H9 (cell line): ENCODE data around the gene TTLL9. TPM values are rescaled to one million over a fixed set of nuclear protein-coding genes. Genes with fewer than 3 reads are reported as not detected.

Experiments
- DNase-seq: peaks from one replicate; pipeline ENCODE4 v3.0.0-alpha.2; 2017
- H2AFZ ChIP-seq: one replicate; pipeline ENCODE4 v1.6.1; 2013; ENCODE audit warnings: mild to moderate bottlenecking, low read length, control low read depth, moderate library complexity
- H2AK5ac ChIP-seq: 2 replicates; pipeline ENCODE4 v1.6.1; 2013; ENCODE audit warnings: low read length, control low read depth, mixed read lengths; ENCODE audit not compliant: insufficient read length
- H2BK120ac ChIP-seq: one replicate; pipeline ENCODE4 v1.6.1; 2013; ENCODE audit warnings: low read depth, mild to moderate bottlenecking, low read length, control low read depth, inconsistent platforms; ENCODE audit not compliant: poor library complexity, severe bottlenecking
- H2BK12ac ChIP-seq: 2 replicates; pipeline ENCODE4 v1.6.1; 2013; ENCODE audit warnings: low read length, control low read depth, mixed read lengths, low read depth; ENCODE audit not compliant: insufficient read length
- H2BK15ac ChIP-seq: 2 replicates; pipeline ENCODE4 v1.6.1; 2013; ENCODE audit warnings: low read depth, low read length, control low read depth
- H2BK20ac ChIP-seq: one replicate; pipeline ENCODE4 v1.6.1; 2013; ENCODE audit warnings: low read depth, mild to moderate bottlenecking, low read length, control low read depth, inconsistent platforms; ENCODE audit not compliant: poor library complexity, severe bottlenecking
- H2BK5ac ChIP-seq: 2 replicates; pipeline ENCODE4 v1.6.1; 2013; ENCODE audit warnings: low read length, control low read depth, mixed read lengths; ENCODE audit not compliant: insufficient read length
- H3K14ac ChIP-seq: 2 replicates; pipeline ENCODE4 v1.6.1; 2013; ENCODE audit warnings: low read length, control low read depth; ENCODE audit not compliant: insufficient read depth
- H3K18ac ChIP-seq: 2 replicates; pipeline ENCODE4 v1.6.1; 2013; ENCODE audit warnings: low read depth, mild to moderate bottlenecking, mixed read lengths, low read length, control low read depth; ENCODE audit not compliant: insufficient read length
- H3K23ac ChIP-seq: 2 replicates; pipeline ENCODE4 v1.6.1; 2013; ENCODE audit warnings: low read length, control low read depth, mixed read lengths, low read depth; ENCODE audit not compliant: insufficient read length
- H3K23me2 ChIP-seq: 2 replicates; pipeline ENCODE4 v1.6.1; 2013; ENCODE audit warnings: low read depth, mild to moderate bottlenecking, mixed read lengths, low read length, control low read depth; ENCODE audit not compliant: insufficient read length, poor library complexity, severe bottlenecking
- H3K27ac ChIP-seq: 2 replicates; pipeline ENCODE4 v1.5.1; 2013; ENCODE audit warnings: low read length, control low read depth, mixed read lengths, low read depth; ENCODE audit not compliant: insufficient read length
- H3K27me3 ChIP-seq: 2 replicates; pipeline ENCODE4 v1.6.1; 2013; ENCODE audit warnings: low read length, control low read depth, inconsistent platforms; ENCODE audit not compliant: insufficient read depth
- H3K4ac ChIP-seq: 2 replicates; pipeline ENCODE4 v1.6.1; 2013; ENCODE audit warnings: low read depth, mild to moderate bottlenecking, control low read depth, inconsistent platforms, low read length, moderate library complexity
- H3K4me1 ChIP-seq: 2 replicates; pipeline ENCODE4 v1.6.1; 2013; ENCODE audit warnings: low read length, control low read depth, inconsistent platforms; ENCODE audit not compliant: insufficient read depth
- H3K4me2 ChIP-seq: 2 replicates; pipeline ENCODE4 v1.6.1; 2013; ENCODE audit warnings: low read length, control low read depth, mixed read lengths; ENCODE audit not compliant: insufficient read length, insufficient read depth
- H3K56ac ChIP-seq: 2 replicates; pipeline ENCODE4 v1.6.1; 2013; ENCODE audit warnings: low read depth, mild to moderate bottlenecking, mixed read lengths, low read length, control low read depth; ENCODE audit not compliant: insufficient read length
- H3K79me1 ChIP-seq: 2 replicates; pipeline ENCODE4 v1.6.1; 2013; ENCODE audit warnings: low read depth, mild to moderate bottlenecking, moderate library complexity, low read length, control low read depth, inconsistent platforms; ENCODE audit not compliant: insufficient read depth, poor library complexity, severe bottlenecking
- H3K79me2 ChIP-seq: 2 replicates; pipeline ENCODE4 v1.6.1; 2013; ENCODE audit warnings: low read length, control low read depth, inconsistent platforms; ENCODE audit not compliant: insufficient read depth
- H3K9ac ChIP-seq: 2 replicates; pipeline ENCODE4 v1.6.1; 2013; ENCODE audit warnings: low read length, control low read depth, mixed read lengths; ENCODE audit not compliant: insufficient read length; ENCODE audit errors: extremely low read depth
- H3K9me3 ChIP-seq: one replicate; pipeline ENCODE4 v1.6.1; 2013; ENCODE audit warnings: low read depth, low read length, inconsistent platforms; ENCODE audit not compliant: control insufficient read depth
- H3T11ph ChIP-seq: one replicate; pipeline ENCODE4 v1.6.1; 2013; ENCODE audit warnings: mild to moderate bottlenecking, low read length, control low read depth, inconsistent platforms
- H4K20me1 ChIP-seq: one replicate; pipeline ENCODE4 v1.6.1; 2013; ENCODE audit not compliant: control insufficient read depth, insufficient read length, insufficient read depth
- H4K5ac ChIP-seq: 2 replicates; pipeline ENCODE4 v1.6.1; 2013; ENCODE audit warnings: low read depth, mild to moderate bottlenecking, mixed read lengths, low read length, control low read depth; ENCODE audit not compliant: insufficient read length
- H4K8ac ChIP-seq: replicated peaks from 2 replicates; pipeline ENCODE4 v1.6.1; 2013; ENCODE audit warnings: low read length, control low read depth, mixed read lengths, low read depth; ENCODE audit not compliant: insufficient read length
- H4K91ac ChIP-seq: 2 replicates; pipeline ENCODE4 v1.6.1; 2013; ENCODE audit warnings: low read depth, mild to moderate bottlenecking, moderate library complexity, mixed read lengths, low read length, control low read depth; ENCODE audit not compliant: insufficient read length
- H3K27ac Mint-ChIP-seq, 3 experiments: 2 replicates in 2 of 3; 3 replicates in 1 of 3; pipeline ENCODE4 v1.8.0; 2020 to 2021; ENCODE audit warnings: mixed read lengths in 3 of 3, mild to moderate bottlenecking in 1 of 3, moderate library complexity in 1 of 3
- H3K27me3 Mint-ChIP-seq: 2 replicates; pipeline ENCODE4 v1.8.0; 2021; ENCODE audit warnings: low read depth, mild to moderate bottlenecking, moderate library complexity, mixed read lengths
- H3K36me3 Mint-ChIP-seq, 3 experiments: 2 replicates in 2 of 3; 3 replicates in 1 of 3; pipeline ENCODE4 v1.8.0; 2020 to 2021; ENCODE audit warnings: low read depth in 3 of 3, mixed read lengths in 3 of 3; ENCODE audit not compliant: insufficient read depth in 1 of 3
- H3K4me1 Mint-ChIP-seq, 2 experiments: 2 replicates each; pipeline ENCODE4 v1.8.0; 2020; ENCODE audit warnings: mixed read lengths in 2 of 2
- H3K4me3 Mint-ChIP-seq, 2 experiments: 2 replicates in 1 of 2; 3 replicates in 1 of 2; pipeline ENCODE4 v1.8.0; 2020 to 2021; ENCODE audit warnings: mild to moderate bottlenecking in 2 of 2, mixed read lengths in 2 of 2, moderate library complexity in 1 of 2
- H3K9me3 Mint-ChIP-seq, 2 experiments: 2 replicates in 1 of 2; 3 replicates in 1 of 2; pipeline ENCODE4 v1.8.0; 2020; ENCODE audit warnings: mild to moderate bottlenecking in 2 of 2, mixed read lengths in 2 of 2, moderate library complexity in 1 of 2
- CTCF ChIP-seq: fragments of 200-600 bp; sonication (generic); conservative IDR thresholded peaks from 3 replicates; pipeline ENCODE4 v1.8.0; 2021; ENCODE audit warnings: antibody characterized with exemption, mild to moderate bottlenecking
- WGBS: extraction: QIAGEN DNeasy Blood & Tissue Kit; methylation state at CpG from one replicate; pipeline ENCODE4 v1.1.7; 2013; ENCODE audit warnings: missing lambda C conversion rate, low lambda C conversion rate, mixed read lengths; ENCODE audit not compliant: insufficient read length; ENCODE audit errors: extremely low coverage; 5-methylcytosine and 5-hydroxymethylcytosine counted together
- total RNA-seq: library from RNA; stranded (reverse); gene quantifications from 2 replicates; pipeline ENCODE4 v1.2.1, GENCODE V29; 2021

The TTLL9 gene
- total RNA-seq, 1 experiment from 2014 or later: 0.20 TPM

- Mint-ChIP-seq H3K27ac (no peak overlapping the region; a peak in 2 of 7 replicates), H3K4me3 (no peak overlapping the region), H3K36me3 (no peaks in the 10 kb centered on the region), H3K27me3 (peaks cover 21% of the 10 kb centered on the region), H3K9me3 (no peaks in the 10 kb centered on the region), H3K4me1 (peaks cover 2 to 3% of the 10 kb centered on the region in 2 experiments; a peak in 3 of 4 replicates)
- H3K27me3 ChIP-seq: no peaks in the 10 kb centered on the region
- H2AFZ ChIP-seq: no peak overlapping the region
- no peak overlapping the region for H2AK5ac ChIP-seq
- no peaks in the 10 kb centered on the region for H3K4me1 ChIP-seq
- H3K9ac ChIP-seq: no peak overlapping the region
- H3K23me2 ChIP-seq: no peaks in the 10 kb centered on the region
- H2BK20ac ChIP-seq: no peak overlapping the region
- H3K14ac ChIP-seq: no peak overlapping the region
- WGBS: no CpG with 5 or more reads among the region's 5 CpGs
- H3K23ac ChIP-seq: no peak overlapping the region
- H4K8ac ChIP-seq: no peak overlapping the region
- H3K4ac ChIP-seq: no peak overlapping the region
- no peak for TF ChIP-seq CTCF
- H3K9me3 ChIP-seq: no peaks in the 10 kb centered on the region
- H3T11ph ChIP-seq: no peak overlapping the region
- H3K27ac ChIP-seq: no peak overlapping the region
- no peak overlapping the region for H2BK15ac ChIP-seq
- H3K56ac ChIP-seq: no peak overlapping the region
- H3K18ac ChIP-seq: no peak overlapping the region
- no peaks in the 10 kb centered on the region for H4K20me1 ChIP-seq
- DNase-seq: no peak
- no peak overlapping the region for H2BK5ac ChIP-seq
- H2BK12ac ChIP-seq: no peak overlapping the region
- H3K79me2 ChIP-seq: no peaks in the 10 kb centered on the region
- no peak overlapping the region for H4K91ac ChIP-seq
- no peak overlapping the region for H3K4me2 ChIP-seq
- no peak overlapping the region for H2BK120ac ChIP-seq
- H4K5ac ChIP-seq: no peak overlapping the region
- no peaks in the 10 kb centered on the region for H3K79me1 ChIP-seq
Measured at GRCh38 chr20:31988430-31989015, 118.1 kb downstream of the TTLL9 start.
